OCI-LY1 (cell line): ENCODE results near the gene GLP2R.

Experiments
- CTCF ChIP-seq: fragments of 200-600 bp; sonication (generic), shearing (Covaris generic); IDR thresholded peaks from 2 replicates; pipeline ENCODE4 v1.5.1; 2017; ENCODE audit warnings: mild to moderate bottlenecking, antibody characterized with exemption, low read length, moderate library complexity, mixed read lengths
- EZH2 ChIP-seq: fragments of 200-600 bp; sonication (generic), shearing (Covaris generic); IDR thresholded peaks from 2 replicates; pipeline ENCODE4 v1.8.0; 2017; ENCODE audit warnings: borderline replicate concordance, mixed run types, mild to moderate bottlenecking, antibody characterized with exemption, low read length, moderate library complexity, mixed read lengths

- TF ChIP-seq CTCF, result no peak
- TF ChIP-seq EZH2, result no peak
Observed at GRCh38 chr17:9828296-9829295, 2.9 kb downstream of the GLP2R start.
